GM19328 (cell line): ENCODE measurements around the gene LIMK2.

ENCODE experiments used
- ATAC-seq: cut with Tn5 transposase; IDR thresholded peaks from one replicate; pipeline ENCODE4 v1.9.1; 2021; ENCODE audit warnings: mild to moderate bottlenecking, moderate library complexity; ENCODE audit not compliant: unreplicated experiment

LIMK2 gene

DNA sequence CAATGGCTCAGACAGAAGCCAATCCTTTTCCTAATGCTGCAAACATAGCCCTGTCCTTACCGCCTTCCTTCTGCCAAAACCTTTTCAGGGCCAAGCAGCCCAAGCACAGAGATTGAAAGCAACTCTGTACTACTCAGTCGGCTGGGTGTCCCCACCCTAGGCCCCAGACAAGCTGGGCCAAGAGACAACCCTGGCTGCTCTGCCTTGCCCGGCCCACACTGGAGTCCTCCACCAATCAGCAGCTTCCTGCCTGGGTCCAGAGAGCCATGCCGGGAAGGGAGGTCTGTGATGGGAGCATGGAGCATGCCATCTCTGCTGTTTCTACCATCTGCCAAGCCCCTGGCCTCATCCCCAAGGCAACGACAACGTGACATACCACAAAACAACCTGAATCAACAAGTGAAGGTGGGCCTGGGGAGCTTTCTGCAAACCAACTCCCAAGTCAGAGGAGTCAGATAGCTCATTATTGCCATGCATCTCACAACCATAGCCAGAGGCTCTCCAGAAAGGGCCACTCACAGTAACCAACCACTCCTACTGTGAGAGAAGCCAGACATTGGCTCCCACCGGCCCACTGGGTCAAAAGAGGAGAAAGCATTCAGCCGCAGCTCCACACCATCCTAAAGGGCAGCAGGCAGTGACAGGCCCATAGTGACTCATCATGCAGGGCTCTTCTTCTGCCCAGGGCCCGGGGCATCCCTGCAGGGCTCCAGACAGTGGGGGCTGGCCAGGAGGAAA is 115.9 kb downstream of the LIMK2 start:
- no peak for ATAC-seq

DNA sequence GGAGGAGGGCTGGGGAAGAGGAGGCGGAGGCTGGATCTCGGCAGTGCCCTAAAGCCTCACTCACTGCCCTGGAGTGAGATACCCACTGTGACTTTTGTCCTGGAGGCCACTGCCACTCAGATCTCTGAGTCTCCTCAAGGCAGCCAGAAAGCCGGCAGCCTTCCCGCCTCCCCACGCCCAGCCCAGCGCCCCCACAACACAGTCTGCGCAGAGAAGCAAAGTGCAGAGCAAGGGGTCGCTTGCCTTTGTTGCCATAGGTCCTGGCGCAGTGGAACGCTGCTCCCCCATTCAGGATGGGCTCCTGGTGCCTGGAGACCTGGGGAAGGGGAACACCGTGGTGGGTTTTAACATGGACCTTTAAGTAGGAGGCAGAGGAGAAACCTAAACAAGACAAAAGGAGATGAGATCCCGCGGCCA is 116.5 kb downstream of the LIMK2 start:
- no peak for ATAC-seq

DNA sequence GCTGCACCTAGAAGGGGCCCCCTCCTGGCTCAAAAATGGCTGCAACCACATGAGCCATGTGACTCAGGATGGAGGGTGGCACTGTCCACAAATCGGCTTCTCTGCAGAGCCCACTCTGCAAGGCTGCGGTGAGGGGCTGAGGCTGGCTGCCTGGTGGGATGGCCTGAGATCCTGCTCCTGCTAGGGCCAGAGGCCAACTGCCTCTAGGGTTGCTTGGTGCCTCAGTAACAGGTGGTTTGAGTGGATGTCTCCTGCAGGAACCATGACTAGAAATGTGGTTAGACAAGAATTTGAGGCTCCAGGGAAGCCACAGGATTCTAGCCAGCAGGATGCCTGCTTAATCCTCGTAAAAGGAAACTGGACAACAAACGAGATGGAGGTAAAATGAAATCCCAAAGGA is 116.9 kb downstream of the LIMK2 start:
- no peak for ATAC-seq
